ENCODE measurements around the gene LMAN1L.

DNA sequence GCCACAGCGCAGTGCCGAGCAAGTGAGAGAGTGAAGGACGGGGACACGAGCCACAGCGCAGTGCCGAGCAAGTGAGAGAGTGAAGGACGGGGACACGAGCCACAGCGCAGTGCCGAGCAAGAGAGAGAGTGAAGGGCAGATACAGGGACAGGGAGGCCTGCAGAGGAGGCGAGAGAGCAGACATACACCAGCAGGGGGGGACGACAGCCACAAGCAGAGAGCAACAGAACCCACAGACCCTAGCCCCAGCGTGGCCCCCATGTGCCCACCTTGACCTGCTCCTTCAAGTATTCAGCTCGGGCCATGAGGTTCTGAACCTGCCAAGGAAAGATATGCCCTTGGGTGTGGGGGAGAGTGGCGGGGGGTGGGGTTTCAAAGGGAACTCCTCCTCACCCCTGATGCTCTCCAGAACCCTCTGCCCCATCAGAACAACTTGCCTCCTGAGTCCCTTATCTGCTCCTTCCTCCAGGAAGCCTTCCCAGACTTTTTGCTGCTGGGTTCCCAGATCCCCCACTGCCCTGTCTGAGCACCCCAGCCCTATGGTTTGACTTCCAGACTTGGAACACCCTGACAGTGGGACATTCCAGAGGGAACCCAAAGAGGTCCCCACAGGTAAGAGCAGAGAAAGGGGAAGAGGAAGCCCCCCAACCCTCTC, 25.0 kb downstream of the LMAN1L start:
- TF ChIP-seq POLR2A (IDR thresholded peaks at IDR 0.05; ENCODE audit: low read depth, low read length) (no peak), POLR2AphosphoS5 (IDR thresholded peaks at IDR 0.05; ENCODE audit: low read depth, low read length) (no peak)

All from GM12891 (cell line).